ENCODE measurements around the gene SHISA9.

DNA sequence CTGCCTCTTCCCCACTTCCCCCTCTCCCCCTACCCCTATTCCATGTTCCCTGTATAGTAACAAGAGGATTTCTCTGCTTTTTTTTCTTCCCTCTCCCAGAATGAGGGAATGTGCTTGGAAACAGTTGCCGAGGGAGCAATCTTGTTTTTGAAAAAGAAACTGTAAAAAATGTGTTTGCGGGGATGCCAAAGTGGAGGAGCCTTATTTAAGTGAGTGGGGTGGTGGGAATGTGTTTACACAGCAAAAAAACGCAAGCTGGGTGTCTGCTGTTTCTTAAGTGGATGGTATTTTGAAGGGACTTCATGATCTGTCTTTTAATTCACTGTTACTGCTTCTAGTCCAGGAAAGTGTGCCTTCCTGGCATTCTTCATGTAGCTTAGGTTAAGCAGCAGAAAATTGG lies 254.4 kb downstream of the SHISA9 start:
- no peak for TF ChIP-seq GABPA (IDR thresholded peaks at IDR 0.05; ENCODE audit: low read depth)
- TF ChIP-seq, protein P1, sequence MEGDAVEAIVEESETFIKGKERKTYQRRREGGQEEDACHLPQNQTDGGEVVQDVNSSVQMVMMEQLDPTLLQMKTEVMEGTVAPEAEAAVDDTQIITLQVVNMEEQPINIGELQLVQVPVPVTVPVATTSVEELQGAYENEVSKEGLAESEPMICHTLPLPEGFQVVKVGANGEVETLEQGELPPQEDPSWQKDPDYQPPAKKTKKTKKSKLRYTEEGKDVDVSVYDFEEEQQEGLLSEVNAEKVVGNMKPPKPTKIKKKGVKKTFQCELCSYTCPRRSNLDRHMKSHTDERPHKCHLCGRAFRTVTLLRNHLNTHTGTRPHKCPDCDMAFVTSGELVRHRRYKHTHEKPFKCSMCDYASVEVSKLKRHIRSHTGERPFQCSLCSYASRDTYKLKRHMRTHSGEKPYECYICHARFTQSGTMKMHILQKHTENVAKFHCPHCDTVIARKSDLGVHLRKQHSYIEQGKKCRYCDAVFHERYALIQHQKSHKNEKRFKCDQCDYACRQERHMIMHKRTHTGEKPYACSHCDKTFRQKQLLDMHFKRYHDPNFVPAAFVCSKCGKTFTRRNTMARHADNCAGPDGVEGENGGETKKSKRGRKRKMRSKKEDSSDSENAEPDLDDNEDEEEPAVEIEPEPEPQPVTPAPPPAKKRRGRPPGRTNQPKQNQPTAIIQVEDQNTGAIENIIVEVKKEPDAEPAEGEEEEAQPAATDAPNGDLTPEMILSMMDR (IDR thresholded peaks at IDR 0.05; ENCODE audit: insufficient read depth, low read length) = no peak

All from HL-60 (cell line).